ENCODE measurements around the gene NPM1.
A peak's percentile ranks its signal among the peaks of the same experiment; 100 is the strongest.
"Not testable (repeated sequence)": the region's sequence is repeated elsewhere in the genome, so short reads cannot be mapped to it uniquely, and the experiment has no call there.

Gene NPM1

DNA sequence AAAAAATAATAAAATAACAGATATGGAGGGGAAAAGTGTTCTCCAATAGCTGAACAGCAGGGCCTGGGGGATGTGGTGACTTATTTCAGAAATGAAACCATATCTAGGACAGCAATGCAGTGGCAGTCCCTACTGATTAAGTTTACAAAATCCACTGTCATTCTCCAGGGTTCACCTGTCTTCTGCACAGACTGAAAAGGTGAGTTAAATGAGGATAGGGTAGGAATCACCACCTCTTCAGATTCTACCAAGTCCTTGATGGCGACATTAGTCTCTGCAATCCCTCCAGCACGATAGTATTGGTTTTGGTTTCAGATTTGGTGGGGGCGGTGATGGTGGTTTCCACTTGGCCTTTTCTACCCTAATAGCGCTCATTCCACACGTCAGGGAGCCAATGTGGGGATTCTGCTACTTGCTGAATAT, 32.3 kb upstream of the NPM1 start:
- in situ Hi-C loops (cut with MboI; ENCODE audit: low sequenced_read_pairs, unreplicated experiment), result no loop called here
- TF ChIP-seq, protein P1, sequence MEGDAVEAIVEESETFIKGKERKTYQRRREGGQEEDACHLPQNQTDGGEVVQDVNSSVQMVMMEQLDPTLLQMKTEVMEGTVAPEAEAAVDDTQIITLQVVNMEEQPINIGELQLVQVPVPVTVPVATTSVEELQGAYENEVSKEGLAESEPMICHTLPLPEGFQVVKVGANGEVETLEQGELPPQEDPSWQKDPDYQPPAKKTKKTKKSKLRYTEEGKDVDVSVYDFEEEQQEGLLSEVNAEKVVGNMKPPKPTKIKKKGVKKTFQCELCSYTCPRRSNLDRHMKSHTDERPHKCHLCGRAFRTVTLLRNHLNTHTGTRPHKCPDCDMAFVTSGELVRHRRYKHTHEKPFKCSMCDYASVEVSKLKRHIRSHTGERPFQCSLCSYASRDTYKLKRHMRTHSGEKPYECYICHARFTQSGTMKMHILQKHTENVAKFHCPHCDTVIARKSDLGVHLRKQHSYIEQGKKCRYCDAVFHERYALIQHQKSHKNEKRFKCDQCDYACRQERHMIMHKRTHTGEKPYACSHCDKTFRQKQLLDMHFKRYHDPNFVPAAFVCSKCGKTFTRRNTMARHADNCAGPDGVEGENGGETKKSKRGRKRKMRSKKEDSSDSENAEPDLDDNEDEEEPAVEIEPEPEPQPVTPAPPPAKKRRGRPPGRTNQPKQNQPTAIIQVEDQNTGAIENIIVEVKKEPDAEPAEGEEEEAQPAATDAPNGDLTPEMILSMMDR (IDR thresholded peaks at IDR 0.05; ENCODE audit: borderline replicate concordance, control extremely low read depth, extremely low read depth, insufficient read depth, missing control alignments), result no peak
- peak; percentile 59 for DNase-seq (ENCODE audit: low spot score)

DNA sequence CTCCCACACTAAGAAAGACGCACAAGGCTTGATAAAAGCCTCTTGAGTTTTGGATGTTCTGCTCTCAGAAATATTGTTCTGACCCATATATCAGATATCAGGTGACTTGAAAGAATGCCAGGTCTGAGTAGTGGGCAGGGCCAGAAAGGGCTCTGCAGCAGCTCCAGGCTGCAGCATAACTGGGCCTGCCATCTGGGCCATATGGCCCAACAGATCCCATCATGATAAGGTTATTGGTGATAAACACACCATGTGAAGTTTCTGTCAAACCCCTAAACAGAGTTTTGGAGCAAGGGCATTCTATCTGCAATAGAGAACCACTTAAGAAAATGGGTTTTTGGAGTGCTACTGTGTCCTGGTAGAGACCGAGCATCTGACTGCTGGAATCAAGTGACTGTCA, 29.8 kb upstream of the NPM1 start:
- DNase-seq (ENCODE audit: low spot score), result no peak
- TF ChIP-seq, protein P1 (IDR thresholded peaks at IDR 0.05; ENCODE audit: borderline replicate concordance, control extremely low read depth, extremely low read depth, insufficient read depth, missing control alignments), result no peak
- in situ Hi-C loops (cut with MboI; ENCODE audit: low sequenced_read_pairs, unreplicated experiment), result no loop called here

DNA sequence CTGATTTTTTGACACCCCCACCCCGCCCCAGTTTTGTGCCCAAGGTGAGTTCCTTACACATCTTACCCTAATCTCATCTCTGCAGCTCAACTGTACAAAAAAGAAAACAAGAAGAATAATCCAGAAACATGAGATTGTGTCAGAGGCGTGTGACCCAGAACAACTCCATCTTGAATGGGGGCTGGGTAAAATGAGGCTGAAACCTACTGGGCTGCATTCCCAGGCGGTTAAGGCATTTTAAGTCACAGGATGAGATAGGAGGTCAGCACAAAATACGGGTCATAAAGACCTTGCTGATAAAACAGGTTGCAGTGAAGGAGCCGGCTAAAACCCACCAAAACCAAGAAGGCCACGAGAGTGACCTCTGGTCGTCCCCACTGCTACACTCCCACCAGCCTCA, 26.5 kb upstream of the NPM1 start:
- in situ Hi-C loops (cut with MboI; ENCODE audit: low sequenced_read_pairs, unreplicated experiment); DNase-seq (ENCODE audit: low spot score): not testable (repeated sequence)

DNA sequence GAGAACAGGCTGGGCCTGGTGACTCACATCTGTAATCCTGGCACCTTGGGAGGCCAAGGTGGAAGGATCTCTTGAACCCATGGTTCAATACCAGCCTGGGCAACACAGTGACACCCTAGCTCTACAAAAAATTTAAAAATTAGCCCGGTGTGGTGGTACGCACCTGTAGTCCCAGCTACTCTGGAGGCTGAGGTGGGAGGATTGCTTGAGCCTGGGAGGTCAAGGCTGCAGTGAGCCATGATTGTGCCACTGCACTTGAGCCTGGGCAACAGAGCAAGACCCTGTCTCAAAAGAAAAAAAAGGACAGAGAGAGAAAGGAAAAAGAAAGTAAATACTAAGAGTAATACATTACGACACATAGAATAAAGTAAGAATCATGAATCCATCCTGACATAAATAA, 24.4 kb upstream of the NPM1 start:
- DNase-seq (ENCODE audit: low spot score); in situ Hi-C loops (cut with MboI; ENCODE audit: low sequenced_read_pairs, unreplicated experiment): not testable (repeated sequence)

DNA sequence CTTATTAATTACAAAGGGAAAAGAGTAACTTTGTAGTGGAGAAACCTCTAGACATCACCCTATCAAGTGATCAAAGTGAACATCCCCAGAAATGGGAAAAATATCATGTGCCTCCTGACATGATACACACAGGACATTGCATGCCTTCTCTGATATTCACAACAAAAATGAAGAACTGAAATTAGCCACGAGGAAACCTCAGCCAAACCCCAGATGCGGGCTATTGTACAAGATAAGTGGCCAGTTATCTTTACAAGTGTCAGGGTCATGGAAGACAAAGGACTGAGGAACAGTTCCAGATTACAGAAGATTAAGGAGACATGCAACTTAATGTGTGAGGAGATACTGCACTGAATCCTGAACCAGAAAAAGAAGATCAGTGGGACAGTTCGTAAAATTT, 23.8 kb upstream of the NPM1 start:
- TF ChIP-seq, protein P1 (IDR thresholded peaks at IDR 0.05; ENCODE audit: borderline replicate concordance, control extremely low read depth, extremely low read depth, insufficient read depth, missing control alignments), result no peak
- in situ Hi-C loops (cut with MboI; ENCODE audit: low sequenced_read_pairs, unreplicated experiment), result no loop called here
- DNase-seq (ENCODE audit: low spot score), result no peak

DNA sequence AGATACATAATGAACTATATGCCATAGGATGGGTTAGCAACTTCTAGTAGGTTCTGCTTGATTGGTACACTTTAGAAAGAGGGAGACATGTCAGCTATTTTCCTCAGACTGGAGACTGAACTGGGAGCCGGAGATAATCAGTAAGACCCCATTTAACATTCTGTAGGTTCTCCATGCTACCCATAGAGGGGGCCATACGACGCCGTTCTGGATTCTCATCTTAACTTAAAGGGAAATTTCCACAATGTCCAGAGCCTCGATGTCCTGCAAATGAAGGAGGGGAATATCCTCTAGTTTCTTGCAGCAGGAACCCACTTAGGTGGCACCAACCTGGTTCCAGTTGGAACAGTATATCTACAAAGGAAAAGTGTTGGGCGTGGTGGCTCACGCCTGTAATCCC, 22.3 kb upstream of the NPM1 start:
- TF ChIP-seq, protein P1 (IDR thresholded peaks at IDR 0.05; ENCODE audit: borderline replicate concordance, control extremely low read depth, extremely low read depth, insufficient read depth, missing control alignments), result peak; percentile 36
- in situ Hi-C loops (cut with MboI; ENCODE audit: low sequenced_read_pairs, unreplicated experiment), result no loop called here
- no peak for DNase-seq (ENCODE audit: low spot score)

DNA sequence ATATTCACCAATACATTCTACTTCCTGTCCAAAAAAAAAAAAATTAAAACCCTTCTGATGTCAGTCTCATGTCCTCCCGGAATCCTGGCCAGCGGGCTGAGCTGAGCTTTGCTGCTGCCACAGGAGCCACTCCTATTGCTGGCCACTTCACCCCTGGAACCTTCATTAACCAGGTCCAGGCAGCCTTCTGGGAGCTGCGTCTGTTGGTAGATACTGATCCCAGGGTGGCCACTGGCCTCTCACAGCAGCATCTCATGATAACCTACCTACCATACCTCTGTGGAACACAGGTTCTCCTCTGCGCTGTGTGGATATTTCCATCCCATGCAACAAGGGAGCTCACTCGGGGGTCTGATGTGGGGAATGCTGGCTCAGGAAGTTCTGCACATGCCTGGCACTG, 21.0 kb upstream of the NPM1 start:
- TF ChIP-seq, protein P1 (IDR thresholded peaks at IDR 0.05; ENCODE audit: borderline replicate concordance, control extremely low read depth, extremely low read depth, insufficient read depth, missing control alignments), result no peak
- in situ Hi-C loops (cut with MboI; ENCODE audit: low sequenced_read_pairs, unreplicated experiment), result no loop called here
- DNase-seq (ENCODE audit: low spot score), result no peak

Data from GM13976 (cell line).